H1 (cell line): ENCODE data around the gene KARS1. TPM values are rescaled to one million over a fixed set of nuclear protein-coding genes. Genes with fewer than 3 reads are reported as not detected.

Source experiments
- CTCF ChIA-PET: fragments of 300-600 bp; sonication (Branson Sonifier 250); formaldehyde crosslinking; loops from one replicate; lab custom pipeline; 2021; ENCODE audit not compliant: partially characterized antibody; lab: Charles Lee
- POLR2A ChIA-PET: fragments of 300-600 bp; sonication (Branson Sonifier 250); formaldehyde crosslinking; loops from one replicate; lab custom pipeline; 2021; ENCODE audit warnings: inconsistent platforms; ENCODE audit not compliant: partially characterized antibody; lab: Charles Lee
- DNase-seq, 2 experiments: peaks; one replicate each; pipeline versions ENCODE4 v3.0.0 to v3.0.0-alpha.2; 2010 to 2022; ENCODE audit warnings: low spot score in 2 of 2, low read depth in 1 of 2, mixed read lengths in 1 of 2
- FAIRE-seq: peaks from 2 replicates; lab custom pipeline; 2011; peaks lifted over from hg19 to GRCh38; lab: Jason Lieb, UNC
- H2AFZ ChIP-seq: 2 replicates; pipeline ENCODE4 v1.8.1; 2012; ENCODE audit warnings: low read length, inconsistent platforms
- H2AK5ac ChIP-seq: 2 replicates; pipeline ENCODE4 v1.6.1; 2013; ENCODE audit warnings: low read depth, low read length
- H2BK120ac ChIP-seq: replicated peaks from 2 replicates; pipeline ENCODE3; 2013; ENCODE audit warnings: low read depth, low read length, inconsistent platforms
- H2BK12ac ChIP-seq: 2 replicates; pipeline ENCODE4 v1.6.1; 2013; ENCODE audit warnings: low read depth, low read length
- H2BK15ac ChIP-seq: 2 replicates; pipeline ENCODE4 v1.6.1; 2013; ENCODE audit warnings: low read length
- H2BK20ac ChIP-seq: 2 replicates; pipeline ENCODE4 v1.6.1; 2013; ENCODE audit warnings: low read length
- H2BK5ac ChIP-seq: 2 replicates; pipeline ENCODE4 v1.6.1; 2013; ENCODE audit warnings: low read depth, low read length
- H3K14ac ChIP-seq: 2 replicates; pipeline ENCODE4 v1.6.1; 2013; ENCODE audit warnings: inconsistent platforms; ENCODE audit not compliant: insufficient read length
- H3K18ac ChIP-seq: 2 replicates; pipeline ENCODE4 v1.6.1; 2013; ENCODE audit warnings: low read length; ENCODE audit errors: extremely low read depth
- H3K23ac ChIP-seq: 2 replicates; pipeline ENCODE4 v1.6.1; 2013; ENCODE audit warnings: inconsistent platforms; ENCODE audit not compliant: insufficient read length
- H3K23me2 ChIP-seq: 2 replicates; pipeline ENCODE4 v1.6.1; 2013; ENCODE audit warnings: low read depth, low read length
- H3K27ac ChIP-seq: 2 replicates; pipeline ENCODE4 v1.6.1; 2011; ENCODE audit warnings: low read depth, low read length, inconsistent platforms
- H3K27me3 ChIP-seq, 4 experiments: replicated peaks in 1 of 4; 1 replicate in 1 of 4; 2 replicates in 3 of 4; pipeline versions ENCODE4 v1.6.1 to v1.8.1; 2011 to 2013; ENCODE audit warnings: low read length in 3 of 4, mild to moderate bottlenecking in 3 of 4, inconsistent platforms in 2 of 4, mixed read lengths in 2 of 4, moderate library complexity in 1 of 4; ENCODE audit not compliant: control insufficient read depth in 3 of 4, insufficient read depth in 3 of 4; ENCODE audit errors: extremely low read depth in 1 of 4
- H3K36me3 ChIP-seq, 4 experiments: 2 replicates each; pipeline versions ENCODE4 v1.6.1 to v1.8.1; 2011 to 2013; ENCODE audit warnings: mild to moderate bottlenecking in 4 of 4, low read length in 3 of 4, moderate library complexity in 2 of 4, control low read depth in 1 of 4, inconsistent platforms in 1 of 4; ENCODE audit not compliant: insufficient read depth in 4 of 4, control insufficient read depth in 2 of 4
- H3K4ac ChIP-seq: replicated peaks from 2 replicates; pipeline ENCODE3; 2013; ENCODE audit warnings: low read length, low read depth, mixed read lengths, inconsistent platforms; ENCODE audit not compliant: insufficient read length
- H3K4me1 ChIP-seq, 4 experiments: replicated peaks in 1 of 4; 1 replicate in 1 of 4; 2 replicates in 3 of 4; pipeline versions ENCODE4 v1.6.1 to v1.8.1; 2011 to 2013; ENCODE audit warnings: low read length in 3 of 4, inconsistent platforms in 2 of 4, mixed read lengths in 1 of 4; ENCODE audit not compliant: insufficient read depth in 4 of 4, control insufficient read depth in 3 of 4
- H3K4me2 ChIP-seq, 2 experiments: 2 replicates each; pipeline versions ENCODE4 v1.6.1 to v1.8.1; 2011 to 2013; ENCODE audit warnings: low read depth in 2 of 2, low read length in 2 of 2, control low read depth in 1 of 2, inconsistent platforms in 1 of 2, mild to moderate bottlenecking in 1 of 2; ENCODE audit not compliant: insufficient read depth in 1 of 2
- H3K4me3 ChIP-seq, 4 experiments: fragments of 200-600, 300-600 bp in 1 of 4; sonication (generic), shearing (Covaris generic), sonication (Bioruptor Twin) in 1 of 4; 2 replicates each; pipeline versions ENCODE4 v1.5.1 to v1.8.1; 2011 to 2016; ENCODE audit warnings: low read length in 4 of 4, low read depth in 3 of 4, control low read depth in 2 of 4, inconsistent platforms in 2 of 4, mild to moderate bottlenecking in 2 of 4, mixed read lengths in 1 of 4, moderate library complexity in 1 of 4; ENCODE audit not compliant: insufficient read depth in 2 of 4; ENCODE audit errors: extremely low read depth in 1 of 4
- H3K56ac ChIP-seq: replicated peaks from 2 replicates; pipeline ENCODE3; 2013; ENCODE audit warnings: low read depth, mild to moderate bottlenecking, mixed read lengths, low read length, inconsistent platforms; ENCODE audit not compliant: insufficient read length
- H3K79me1 ChIP-seq: 2 replicates; pipeline ENCODE4 v1.6.1; 2013; ENCODE audit warnings: low read depth, low read length, control low read depth
- H3K79me2 ChIP-seq, 2 experiments: 2 replicates each; pipeline versions ENCODE4 v1.6.1 to v1.8.1; 2012 to 2013; ENCODE audit warnings: low read length in 2 of 2, mild to moderate bottlenecking in 2 of 2, inconsistent platforms in 1 of 2; ENCODE audit not compliant: insufficient read depth in 2 of 2, control insufficient read depth in 1 of 2
- H3K9ac ChIP-seq, 4 experiments: replicated peaks in 1 of 4; 1 replicate in 1 of 4; 2 replicates in 3 of 4; pipeline versions ENCODE4 v1.6.1 to v1.8.1; 2011 to 2013; ENCODE audit warnings: low read depth in 3 of 4, low read length in 3 of 4, control low read depth in 2 of 4, mild to moderate bottlenecking in 2 of 4, moderate library complexity in 2 of 4, inconsistent platforms in 1 of 4; ENCODE audit errors: extremely low read depth in 1 of 4
- H3K9me3 ChIP-seq, 2 experiments: 2 replicates each; pipeline versions ENCODE4 v1.6.1 to v1.8.1; 2012 to 2013; ENCODE audit warnings: mild to moderate bottlenecking in 2 of 2, moderate library complexity in 2 of 2, control low read depth in 1 of 2, inconsistent platforms in 1 of 2, low read depth in 1 of 2, low read length in 1 of 2, mixed read lengths in 1 of 2; ENCODE audit not compliant: insufficient read depth in 2 of 2
- H4K20me1 ChIP-seq, 2 experiments: replicated peaks in 1 of 2; 2 replicates each; pipeline versions ENCODE3 to v1.8.1; 2011 to 2013; ENCODE audit warnings: inconsistent platforms in 2 of 2, low read length in 2 of 2, mild to moderate bottlenecking in 1 of 2; ENCODE audit not compliant: insufficient read depth in 2 of 2, control insufficient read depth in 1 of 2
- H4K5ac ChIP-seq: 2 replicates; pipeline ENCODE4 v1.6.1; 2013; ENCODE audit warnings: low read length, low read depth, mixed read lengths, inconsistent platforms; ENCODE audit not compliant: insufficient read length
- H4K8ac ChIP-seq: 2 replicates; pipeline ENCODE4 v1.8.0; 2013; ENCODE audit warnings: mild to moderate bottlenecking, moderate library complexity, low read length, inconsistent platforms; ENCODE audit not compliant: insufficient read depth; ENCODE audit errors: extremely low read depth
- H4K91ac ChIP-seq: replicated peaks from 2 replicates; pipeline ENCODE3; 2013; ENCODE audit warnings: low read length, mixed read lengths, inconsistent platforms; ENCODE audit not compliant: insufficient read length
- BACH1 ChIP-seq: IDR thresholded peaks from 2 replicates; pipeline ENCODE4 v1.6.1; 2012; ENCODE audit warnings: low read length, improper control_type of control experiment
- CBX5 ChIP-seq: fragments of 300-800, 300-1000 bp; sonication (generic); IDR thresholded peaks from 2 replicates; pipeline ENCODE4 v1.7.1; 2016; ENCODE audit warnings: antibody characterized with exemption, low read length, low read depth
- CHD2 ChIP-seq: IDR thresholded peaks from 2 replicates; pipeline ENCODE4 v1.6.1; 2012; ENCODE audit warnings: low read length, improper control_type of control experiment
- EP300 ChIP-seq, 2 experiments: IDR thresholded peaks; 1 replicate in 1 of 2; 2 replicates in 1 of 2; pipeline ENCODE4 v1.6.1; 2011 to 2012; ENCODE audit warnings: low read depth in 2 of 2, low read length in 2 of 2, mild to moderate bottlenecking in 2 of 2, borderline replicate concordance in 1 of 2, inconsistent platforms in 1 of 2, moderate library complexity in 1 of 2
- KDM4A ChIP-seq: IDR thresholded peaks from one replicate; pipeline ENCODE4 v1.7.1; 2012; ENCODE audit warnings: low read depth, mild to moderate bottlenecking, moderate library complexity, low read length, inconsistent platforms; ENCODE audit not compliant: severe bottlenecking
- MAFK ChIP-seq: IDR thresholded peaks from 2 replicates; pipeline ENCODE4 v1.6.1; 2012; ENCODE audit warnings: low read depth, mild to moderate bottlenecking, improper control_type of control experiment, low read length
- NANOG ChIP-seq: IDR thresholded peaks from 2 replicates; pipeline ENCODE4 v1.6.1; 2011; ENCODE audit warnings: low read length, low read depth, mild to moderate bottlenecking, inconsistent platforms; ENCODE audit not compliant: insufficient read depth, poor library complexity, severe bottlenecking
- RBBP5 ChIP-seq: IDR thresholded peaks from 2 replicates; pipeline ENCODE4 v1.7.1; 2012; ENCODE audit warnings: low read depth, mild to moderate bottlenecking, inconsistent platforms, low read length, moderate library complexity, borderline replicate concordance
- RNF2 ChIP-seq: fragments of 200-900, 300-1000 bp; sonication (generic); IDR thresholded peaks from 2 replicates; pipeline ENCODE4 v1.7.1; 2016; ENCODE audit warnings: borderline replicate concordance, low read depth, mild to moderate bottlenecking, antibody characterized with exemption, low read length; ENCODE audit not compliant: poor library complexity, severe bottlenecking; ENCODE audit errors: missing control alignments
- SP1 ChIP-seq: IDR thresholded peaks from 2 replicates; pipeline ENCODE4 v1.6.1; 2011; ENCODE audit warnings: low read depth, low read length
- SP2 ChIP-seq: IDR thresholded peaks from 2 replicates; pipeline ENCODE4 v1.6.1; 2012; ENCODE audit warnings: mild to moderate bottlenecking, low read length, inconsistent platforms
- TBP ChIP-seq: IDR thresholded peaks from 2 replicates; pipeline ENCODE4 v1.6.1; 2011; ENCODE audit warnings: low read depth, low read length, improper control_type of control experiment
- WGBS, 2 experiments: shearing (Covaris generic) in 1 of 2; methylation state at CpG; one replicate each; pipeline versions ENCODE4 v1.1.6 to v1.1.7; 2013 to 2015; ENCODE audit warnings: low lambda C conversion rate in 2 of 2, mixed read lengths in 2 of 2, inconsistent platforms in 1 of 2, low coverage in 1 of 2, missing lambda C conversion rate in 1 of 2; ENCODE audit not compliant: insufficient replicate concordance in 2 of 2, insufficient coverage in 1 of 2, insufficient read length in 1 of 2; ENCODE audit errors: extremely low coverage in 1 of 2, missing lambda C conversion rate in 1 of 2; 5-methylcytosine and 5-hydroxymethylcytosine counted together
- polyA plus RNA-seq, 7 experiments: library from polyadenylated mRNA; depleted of rRNA in 3 of 7; stranded (reverse) in 5 of 7; unstranded in 2 of 7; fragments of >200 nt in 5 of 7; fragments of 200-250 nt in 2 of 7; gene quantifications; 1 replicate in 5 of 7; 2 replicates in 1 of 7; 4 replicates in 1 of 7; pipeline versions ENCODE4 v1.2.1 to v1.2.3, GENCODE V29; 2011 to 2013; ENCODE audit warnings: missing spikeins in 2 of 7, mixed read lengths in 2 of 7
- total RNA-seq: library from RNA; stranded (reverse); fragmentation: NEBNext Ultra II Directional; extraction: Animal tissue kit (Norgen Biotek cat#: 25700); gene quantifications from 2 replicates; pipeline ENCODE4 v1.2.1, GENCODE V29; 2021
- TF ChIP-seq, protein P1 (sequence below): IDR thresholded peaks from 2 replicates; pipeline ENCODE4 v1.6.1; 2012; ENCODE audit warnings: inconsistent platforms

The KARS1 gene
- total and polyA plus RNA-seq, 2 of the 8 experiments (the other 6 are each of a cell fraction or from before 2014, with no cell fraction given): 97.5 to 221 TPM

DNA sequence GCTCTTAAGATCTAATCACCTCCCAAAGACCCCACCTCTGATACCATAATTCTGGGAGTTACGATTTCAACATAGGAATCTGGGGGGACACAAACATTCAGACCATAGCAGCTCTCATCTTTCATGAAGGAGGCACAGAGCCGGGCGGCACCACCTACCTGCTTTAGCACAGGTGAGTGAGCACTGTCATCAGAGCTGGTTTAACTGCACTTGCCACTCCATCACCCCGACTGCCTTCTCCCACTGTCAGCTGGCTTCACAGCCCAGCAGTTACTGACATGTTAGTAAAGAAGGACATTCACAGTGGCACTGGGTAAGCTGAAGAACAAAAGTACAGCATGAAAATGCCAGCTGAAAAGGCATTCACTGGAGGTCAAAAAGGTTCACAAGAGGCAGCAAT, 58.7 kb downstream of the KARS1 start:
- WGBS, 2 experiments: 96% methylated on average over 4 of the region's 4 CpGs; no CpG with 5 or more reads in 1 of the 2 experiments
- Histone ChIP-seq H2AK5ac (no peak overlapping the region; the same call in 1 of the 2 replicates), H4K20me1 (no peaks in the 10 kb centered on the region), H3K18ac (no peak overlapping the region), H3K27me3 (no peaks in the 10 kb centered on the region), H4K91ac (no peak overlapping the region), H3K14ac (no peak overlapping the region), H3K9me3 (no peaks in the 10 kb centered on the region), H3K4me3 (no peak overlapping the region), H3K9ac (no peak overlapping the region), H2AFZ (no peak overlapping the region), H2BK20ac (no peak overlapping the region), H2BK120ac (no peak overlapping the region), H3K4ac (no peak overlapping the region), H3K36me3 (no peaks in the 10 kb centered on the region; a peak in 1 of 8 replicates), H4K8ac (no peak overlapping the region), H2BK5ac (no peak overlapping the region), H3K4me2 (no peak overlapping the region), H3K23ac (no peak overlapping the region), H3K79me2 (no peaks in the 10 kb centered on the region), H2BK12ac (no peak overlapping the region), H3K27ac (no peak overlapping the region), H2BK15ac (no peak overlapping the region), H3K23me2 (no peaks in the 10 kb centered on the region), H3K56ac (no peak overlapping the region), H3K79me1 (no peaks in the 10 kb centered on the region; the same call in 1 of the 2 replicates), H3K4me1 (peaks cover 2 to 11% (median 8%) of the 10 kb centered on the region in 4 experiments; a peak in 6 of 7 replicates), H4K5ac (no peak overlapping the region)
- no peak for DNase-seq
- ChIA-PET POLR2A (interaction anchor here (0.7 to 1.4 kb wide), 4 partner anchors 8 to 73 kb away, joined by 3 to 4 read pairs (median 3); no protein-coding TSS in a partner anchor), CTCF (interaction anchor here (0.6 to 2.1 kb wide), 13 partner anchors 8 to 132 kb away, joined by 3 to 9 read pairs (median 3); partner anchors contain the start of gene GABARAPL2)
- FAIRE-seq: no peak
- no peak for TF ChIP-seq NANOG
- no peak for TF ChIP-seq SP2
- no peak for TF ChIP-seq MAFK
- no peak for TF ChIP-seq RNF2
- no peak for TF ChIP-seq SP1
- no peak for TF ChIP-seq KDM4A
- no peak for TF ChIP-seq RBBP5
- no peak for TF ChIP-seq CBX5
- TF ChIP-seq EP300 (IDR thresholded peaks at IDR 0.05; ENCODE audit: borderline replicate concordance in 1 of 2, low read depth in 2 of 2, low read length in 2 of 2): no peak
- no peak for TF ChIP-seq BACH1
- TF ChIP-seq CHD2: no peak
- no peak for TF ChIP-seq TBP
- TF ChIP-seq, protein P1, sequence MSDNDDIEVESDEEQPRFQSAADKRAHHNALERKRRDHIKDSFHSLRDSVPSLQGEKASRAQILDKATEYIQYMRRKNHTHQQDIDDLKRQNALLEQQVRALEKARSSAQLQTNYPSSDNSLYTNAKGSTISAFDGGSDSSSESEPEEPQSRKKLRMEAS: no peak
